ENCODE results near the gene AAK1. TPM values are rescaled to one million over a fixed set of nuclear protein-coding genes. Genes with fewer than 3 reads are reported as not detected.
"Not testable (repeated sequence)": the region's sequence is repeated elsewhere in the genome, so short reads cannot be mapped to it uniquely, and the experiment has no call there.

Gene AAK1
- total RNA-seq, 1 donor from 2014 or later, result 76.2 TPM

GRCh38 chr2:69612200-69612599 is 31.3 kb downstream of the AAK1 start:
- DNase-seq (ENCODE audit: missing footprints), result no peak
- no peak for ATAC-seq
- intact Hi-C loops (cut with DNase I), result no loop called here

GRCh38 chr2:69608109-69608508 is 35.4 kb downstream of the AAK1 start:
- DNase-seq (ENCODE audit: missing footprints) (no peak), ATAC-seq (no peak)
- intact Hi-C loops (cut with DNase I), result no loop called here

DNA sequence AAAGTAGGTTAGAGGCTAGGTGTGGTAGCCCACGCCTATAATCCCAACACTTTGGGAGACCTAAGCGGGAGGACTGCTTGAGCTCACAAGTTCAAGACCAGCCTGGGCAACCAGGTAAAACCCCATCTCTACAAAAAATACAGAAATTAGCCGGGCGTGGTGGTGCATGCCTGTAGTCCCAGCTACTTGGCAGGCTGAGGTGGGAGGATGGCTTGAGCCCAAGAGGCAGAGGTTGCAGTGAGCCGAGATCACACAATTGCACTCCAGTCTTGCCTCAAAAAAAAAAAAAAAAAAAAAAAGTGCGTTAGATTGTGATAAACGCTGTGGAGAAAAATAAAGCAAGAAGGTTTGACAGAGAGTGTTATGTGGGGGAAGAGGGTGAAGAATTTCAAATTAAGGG is 36.8 kb downstream of the AAK1 start:
- ATAC-seq; intact Hi-C loops (cut with DNase I); DNase-seq (ENCODE audit: missing footprints): not testable (repeated sequence)

GRCh38 chr2:69605284-69605683 is 38.3 kb downstream of the AAK1 start:
- DNase-seq (ENCODE audit: missing footprints) (no peak), ATAC-seq (no peak)
- intact Hi-C loops (cut with DNase I), result no loop called here

DNA sequence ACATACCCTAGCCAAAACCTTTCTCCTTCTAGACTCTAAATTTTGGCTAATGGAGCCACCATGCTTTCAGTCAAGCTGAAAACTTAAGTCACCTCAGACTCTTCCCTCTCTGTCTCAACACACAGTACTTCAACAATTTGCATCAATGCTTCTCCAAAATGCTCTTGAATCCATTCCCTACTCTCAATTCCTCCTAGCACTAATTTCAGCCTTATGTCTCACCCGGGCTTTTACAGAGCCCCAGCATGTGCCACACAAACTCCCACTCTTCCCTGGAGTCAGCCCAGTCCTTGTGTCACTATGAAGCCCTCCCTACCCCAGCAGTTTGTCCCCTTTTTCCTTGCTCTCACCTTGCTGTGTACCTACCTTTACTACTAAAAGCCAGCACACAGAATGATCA is 38.7 kb downstream of the AAK1 start:
- ATAC-seq (no peak), DNase-seq (ENCODE audit: missing footprints) (no peak)
- intact Hi-C loops (cut with DNase I), result no loop called here

DNA sequence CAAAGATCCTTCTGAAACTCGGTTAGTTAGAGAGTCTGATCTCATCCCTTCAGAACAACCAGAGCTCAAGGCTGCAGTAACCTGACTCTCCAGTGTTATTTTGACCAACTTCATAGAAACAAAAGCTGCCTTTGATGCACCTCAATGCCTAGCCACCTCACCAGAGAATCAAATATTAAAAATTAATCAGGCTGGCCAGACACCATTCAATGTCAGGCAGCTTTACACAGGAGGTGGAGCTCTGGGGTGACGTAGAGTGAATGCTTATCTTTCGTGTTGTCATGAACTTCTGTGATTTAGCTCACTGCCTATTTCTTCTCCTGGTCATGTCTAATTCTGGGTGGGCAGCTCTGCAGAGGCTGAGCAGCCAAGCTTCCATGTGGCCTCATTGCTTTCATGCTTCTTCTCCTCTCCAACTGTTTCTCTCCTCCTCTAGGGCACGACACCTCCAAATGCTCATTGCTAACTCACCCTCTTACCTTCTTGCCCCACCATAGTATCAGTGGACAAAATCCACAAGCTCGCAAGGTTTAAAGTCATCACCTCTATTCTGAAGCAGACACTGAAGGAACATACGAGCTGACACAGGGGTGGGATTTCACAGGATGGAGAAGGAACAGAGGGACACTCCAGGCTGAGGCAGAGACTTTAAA is 39.4 kb downstream of the AAK1 start:
- intact Hi-C loops (cut with DNase I), result no loop called here
- ATAC-seq (no peak), DNase-seq (ENCODE audit: missing footprints) (no peak)

- ATAC-seq, result peak; percentile 31
- intact Hi-C loops (cut with DNase I), result no loop called here
- DNase-seq (ENCODE audit: missing footprints), result no peak
Observed at GRCh38 chr2:69603146-69603743, 40.3 kb downstream of the AAK1 start.

- intact Hi-C loops (cut with DNase I), result no loop called here
- ATAC-seq (peak; percentile 52), DNase-seq (ENCODE audit: missing footprints) (no peak)
Observed at GRCh38 chr2:69601179-69601612, 42.3 kb downstream of the AAK1 start.

DNA sequence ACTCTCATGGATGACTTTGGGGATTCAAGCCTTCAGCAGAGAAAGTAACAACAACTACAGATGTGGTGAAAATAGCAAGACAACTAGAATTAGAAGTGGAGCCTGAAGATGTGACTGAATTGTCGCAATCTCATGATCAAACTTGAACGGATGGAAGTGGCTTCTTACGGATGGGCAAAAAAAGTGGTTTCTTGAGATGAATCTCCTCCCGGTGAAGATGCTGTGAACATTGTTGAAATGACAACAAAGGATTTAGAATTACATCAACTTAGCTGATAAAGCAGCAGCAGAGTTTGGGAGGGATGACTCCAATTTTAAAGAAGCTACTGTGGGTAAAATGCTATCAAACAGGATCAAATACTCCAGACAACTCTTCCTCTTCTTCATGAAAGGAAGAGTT is 43.1 kb downstream of the AAK1 start:
- ATAC-seq (no peak), DNase-seq (ENCODE audit: missing footprints) (no peak)
- intact Hi-C loops (cut with DNase I), result no loop called here

DNA sequence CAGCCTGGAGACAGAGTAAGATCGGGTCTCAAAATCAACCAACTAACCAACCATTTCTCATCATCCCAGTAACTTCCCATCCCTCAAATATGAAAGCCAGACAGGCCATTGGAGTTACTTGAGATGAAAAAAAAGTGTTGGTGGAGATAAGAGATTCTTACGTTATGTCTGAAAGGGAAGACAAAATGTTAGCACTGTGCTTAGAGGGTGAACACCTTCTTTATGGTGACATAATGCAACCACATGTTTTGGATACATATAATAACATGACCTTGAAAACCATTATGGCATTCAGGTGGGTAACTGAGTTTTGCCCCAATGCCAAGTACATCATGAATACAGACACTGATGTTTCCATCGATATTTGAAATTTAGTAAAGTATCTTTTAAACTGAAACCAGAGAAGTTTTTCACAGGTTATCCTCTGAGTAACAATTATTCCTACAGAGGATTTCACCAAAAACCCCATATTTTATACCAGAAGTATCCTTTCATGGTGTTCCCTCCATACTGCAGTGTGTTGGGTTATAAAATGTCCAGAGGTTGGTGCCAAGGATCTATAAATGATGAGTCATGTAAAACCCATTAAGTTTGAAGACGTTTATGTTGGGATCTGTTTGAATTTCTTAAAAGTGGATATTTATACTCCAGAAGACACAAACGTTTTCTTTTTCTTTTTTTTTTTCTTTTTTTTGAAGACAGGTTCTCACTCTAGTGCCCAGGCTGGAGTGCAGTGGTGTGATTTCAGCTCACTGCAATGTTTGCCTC is 45.5 kb downstream of the AAK1 start:
- DNase-seq (ENCODE audit: missing footprints) (no peak), ATAC-seq (no peak)
- intact Hi-C loops (cut with DNase I), result no loop called here

DNA sequence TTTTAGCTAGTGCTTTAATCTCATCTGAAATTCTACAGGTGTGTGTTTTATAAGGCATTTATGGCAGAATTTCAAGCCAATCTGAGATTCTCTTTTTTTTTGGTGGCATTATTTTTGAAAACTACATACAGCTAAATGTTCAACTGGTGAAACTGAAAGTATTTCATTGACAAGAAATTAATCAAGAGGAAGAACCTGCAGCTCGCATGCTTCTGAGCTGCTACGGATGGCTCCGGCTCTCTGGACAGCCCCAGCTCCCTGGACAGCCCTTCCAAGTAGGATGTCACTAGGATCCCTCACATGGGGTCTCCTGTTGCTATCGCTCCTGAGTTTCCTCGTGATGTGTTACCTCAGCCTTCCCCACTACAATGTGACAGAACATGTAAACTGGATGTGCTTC is 46.4 kb downstream of the AAK1 start:
- intact Hi-C loops (cut with DNase I), result no loop called here
- DNase-seq (ENCODE audit: missing footprints) (no peak), ATAC-seq (no peak)

DNA sequence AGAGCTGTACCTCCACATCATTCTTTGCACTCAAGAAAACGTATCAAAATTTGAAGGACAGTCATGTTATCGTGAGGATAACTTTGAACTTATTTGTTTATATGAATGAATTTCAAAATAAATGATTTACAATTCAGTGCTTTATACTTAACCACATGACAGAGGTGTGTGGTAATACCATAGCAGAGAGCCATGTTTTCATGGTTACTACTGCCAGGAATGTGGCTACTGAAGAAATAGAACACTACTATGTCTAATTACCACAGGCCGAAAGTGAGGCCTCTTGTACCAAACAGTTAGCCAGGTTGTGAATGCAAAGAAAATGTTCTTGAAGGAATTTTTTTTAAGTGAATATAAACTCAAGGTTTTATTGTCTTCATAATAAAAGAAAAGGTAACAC is 49.2 kb downstream of the AAK1 start:
- intact Hi-C loops (cut with DNase I), result no loop called here
- ATAC-seq (no peak), DNase-seq (ENCODE audit: missing footprints) (no peak)

GRCh38 chr2:69592511-69592910 is 51.0 kb downstream of the AAK1 start:
- ATAC-seq (no peak), DNase-seq (ENCODE audit: missing footprints) (no peak)
- intact Hi-C loops (cut with DNase I), result no loop called here

DNA sequence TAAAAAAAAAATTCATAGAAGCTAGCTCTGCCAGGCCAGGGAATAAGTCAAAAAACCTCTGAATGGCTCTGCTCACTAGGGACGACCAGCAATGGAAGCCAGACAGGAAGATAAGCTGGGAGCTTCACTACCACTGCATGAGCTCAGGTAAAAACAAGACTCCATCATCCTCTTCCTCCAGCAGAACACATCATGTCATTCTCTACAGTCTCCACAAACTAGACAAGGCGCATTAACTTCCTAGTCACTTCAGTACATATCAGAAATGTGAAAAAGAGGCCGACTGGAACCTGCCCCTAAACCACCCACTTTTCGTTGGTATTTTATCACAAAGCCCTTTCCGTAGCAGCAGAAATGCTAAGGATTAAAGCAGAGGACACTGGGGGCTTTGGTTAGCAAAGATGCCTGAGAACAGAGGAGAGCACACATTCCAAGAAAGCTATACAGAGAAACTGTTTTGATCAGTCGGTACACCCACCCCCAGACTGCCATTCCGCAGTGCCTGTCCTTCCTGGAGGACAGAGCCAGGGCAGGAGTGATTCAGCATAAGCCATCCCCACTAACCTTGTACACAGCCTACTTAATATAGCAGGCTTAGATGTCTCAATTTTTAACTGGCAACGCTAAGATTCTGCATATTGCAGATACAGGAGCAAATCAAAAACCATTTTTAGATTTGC is 53.4 kb downstream of the AAK1 start:
- DNase-seq (ENCODE audit: missing footprints) (no peak), ATAC-seq (peak; percentile 82)
- intact Hi-C loops (cut with DNase I), result no loop called here

DNA sequence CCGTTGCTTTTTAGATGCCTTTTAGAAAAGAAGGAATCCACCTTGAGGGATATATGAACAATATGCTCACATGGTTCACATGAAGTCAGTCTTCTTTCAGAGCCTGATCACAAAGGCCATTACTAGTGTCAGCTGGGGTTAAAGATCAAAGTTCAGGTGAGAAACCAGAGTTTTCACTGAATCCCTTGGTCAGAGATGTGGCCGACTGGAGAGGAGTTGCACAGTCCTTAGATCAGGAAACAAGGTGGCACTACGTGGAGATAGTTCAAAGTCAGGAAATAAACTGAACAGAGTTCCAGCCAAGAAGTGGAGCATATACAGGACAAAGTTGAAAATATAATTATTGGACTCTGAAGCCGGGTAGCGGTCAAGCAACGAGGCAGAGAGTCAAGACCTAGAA is 54.6 kb downstream of the AAK1 start:
- DNase-seq (ENCODE audit: missing footprints) (no peak), ATAC-seq (no peak)
- intact Hi-C loops (cut with DNase I), result no loop called here

DNA sequence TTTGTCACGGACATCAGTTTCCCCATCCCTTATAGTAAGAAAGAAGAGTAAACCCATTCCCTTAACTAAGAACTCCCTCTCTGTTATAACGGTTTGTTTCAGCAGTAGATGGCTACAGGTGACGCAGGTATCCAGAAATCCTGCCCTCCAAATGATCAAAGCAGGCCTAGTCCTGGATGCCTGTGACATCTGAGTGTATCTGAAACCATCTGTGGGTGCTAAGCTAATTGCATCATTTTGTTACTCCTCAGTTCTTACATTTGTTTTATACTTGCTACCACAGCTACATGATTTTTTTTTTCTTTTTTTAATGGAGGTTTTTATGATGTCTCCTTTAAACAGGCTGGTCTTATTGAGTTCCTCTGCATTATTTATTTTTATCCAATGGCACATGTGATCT is 55.1 kb downstream of the AAK1 start:
- no peak for ATAC-seq
- intact Hi-C loops (cut with DNase I), result no loop called here
- no peak for DNase-seq (ENCODE audit: missing footprints)

- ATAC-seq (no peak), DNase-seq (ENCODE audit: missing footprints) (no peak)
- intact Hi-C loops (cut with DNase I), result no loop called here
Observed at GRCh38 chr2:69585855-69586555, 57.5 kb downstream of the AAK1 start.

DNA sequence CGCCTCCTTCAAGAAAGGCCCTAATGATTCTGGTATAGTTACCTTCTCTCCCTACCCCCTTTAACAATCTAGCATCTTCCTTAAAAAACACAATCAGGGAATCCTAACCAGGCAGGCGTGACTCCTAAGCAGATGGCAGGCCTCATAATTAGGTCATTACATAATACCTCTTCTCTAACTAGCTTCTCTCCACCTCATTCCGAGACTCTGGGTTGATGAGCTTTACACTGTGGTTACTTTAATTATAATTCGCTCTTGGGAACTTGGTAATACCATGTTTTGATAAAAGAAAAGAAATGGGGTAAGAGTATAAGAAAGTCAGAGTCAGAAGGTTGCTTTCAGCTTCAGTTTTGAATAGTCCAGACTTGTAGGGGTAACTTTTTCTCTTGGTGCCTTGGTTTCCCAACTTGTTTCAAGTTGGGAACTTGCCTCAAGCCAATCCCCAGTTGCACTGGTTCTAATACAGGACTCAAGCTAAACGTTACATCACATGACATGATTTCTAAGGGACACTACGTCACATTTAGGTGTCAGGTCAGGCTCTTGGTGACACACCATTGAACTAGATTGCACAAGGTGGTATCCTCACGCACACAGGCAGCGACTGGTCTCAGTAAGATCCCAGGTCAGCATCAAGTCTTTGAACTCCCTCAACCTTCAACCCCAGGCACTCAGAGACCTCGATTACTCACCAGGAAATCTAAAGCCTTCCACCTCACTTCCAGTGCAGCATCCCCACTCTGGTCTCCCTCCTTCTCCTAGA is 59.2 kb downstream of the AAK1 start:
- ATAC-seq (no peak), DNase-seq (ENCODE audit: missing footprints) (no peak)
- intact Hi-C loops (cut with DNase I), result no loop called here
